ENCODE measurements around the gene PEX14.

PEX14 gene

DNA sequence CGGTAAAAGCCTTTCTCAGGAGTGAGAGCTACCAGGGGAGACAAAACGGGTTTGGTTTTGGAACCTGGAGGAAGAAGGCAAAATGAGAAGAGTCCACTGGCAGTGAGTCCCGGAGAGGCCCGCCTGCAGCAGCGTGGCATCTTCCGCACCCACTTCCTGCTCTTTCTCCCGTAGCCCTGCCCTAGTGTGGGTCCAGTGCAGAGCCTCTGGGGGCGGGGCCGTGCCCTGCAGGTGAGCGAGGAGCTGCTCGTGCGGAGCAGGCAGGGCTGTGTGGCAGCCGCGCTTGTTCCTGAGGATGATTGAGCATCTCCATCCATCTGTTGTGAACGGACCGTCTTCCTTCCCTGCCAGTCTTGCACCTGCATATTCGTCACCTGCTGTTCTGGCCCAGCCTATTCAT lies 66.5 kb downstream of the PEX14 start:
- H4K8ac ChIP-seq (ENCODE audit: low read length): no peak overlapping the region
- no peaks in the 10 kb centered on the region for H3K9me3 ChIP-seq (ENCODE audit: control insufficient read depth, low read length)
- H3K36me3 ChIP-seq (ENCODE audit: control insufficient read depth in 1 of 2, insufficient read depth in 2 of 2, low read depth in 1 of 2, low read length in 2 of 2): peaks cover 26 to 28% of the 10 kb centered on the region in 2 experiments
- DNase-seq: no peak
- H3K27me3 ChIP-seq (ENCODE audit: control insufficient read depth in 1 of 2, insufficient read depth in 1 of 2, low read length in 2 of 2): no peaks in the 10 kb centered on the region
- no peak overlapping the region for H2BK15ac ChIP-seq (ENCODE audit: low read depth, poor library complexity, severe bottlenecking)
- no peak overlapping the region for H3K4ac ChIP-seq (ENCODE audit: low read depth in 1 of 2, low read length in 2 of 2)
- H3K4me3 ChIP-seq (ENCODE audit: insufficient read depth in 1 of 2, low read depth in 1 of 2, low read length in 2 of 2): no peak overlapping the region
- 92% methylated on average over 17 of the region's 17 CpGs for WGBS
- H2BK5ac ChIP-seq (ENCODE audit: low read depth, low read length, poor library complexity, severe bottlenecking): no peak overlapping the region
- H3K4me1 ChIP-seq (ENCODE audit: control insufficient read depth, insufficient read depth, low read depth, low read length): peaks cover 1% of the 10 kb centered on the region
- no peak overlapping the region for H2AK5ac ChIP-seq (ENCODE audit: low read length, severe bottlenecking)
- H3K18ac ChIP-seq (ENCODE audit: low read depth in 1 of 2, low read length in 2 of 2): no peak overlapping the region
- H3K79me1 ChIP-seq (replicated peaks; ENCODE audit: low read length, poor library complexity, severe bottlenecking): peaks cover 29% of the 10 kb centered on the region
- no peak overlapping the region for H2AFZ ChIP-seq (ENCODE audit: low read depth, low read length)
- no peak overlapping the region for H3K27ac ChIP-seq (ENCODE audit: low read length, poor library complexity, severe bottlenecking)
- no peak overlapping the region for H3K9ac ChIP-seq (ENCODE audit: low read length)
- H3K4me2 ChIP-seq (ENCODE audit: low read length, poor library complexity, severe bottlenecking): no peak overlapping the region
- peak overlapping the region in 1 of 2 experiments; percentile 27 for H3K14ac ChIP-seq (ENCODE audit: low read length in 2 of 2)
- H4K91ac ChIP-seq (ENCODE audit: low read length): no peak overlapping the region
- H3K23ac ChIP-seq (ENCODE audit: low read length in 2 of 2): no peak overlapping the region
- H2BK12ac ChIP-seq (ENCODE audit: low read length in 2 of 2): no peak overlapping the region
- H2BK120ac ChIP-seq (ENCODE audit: low read depth, low read length): no peak overlapping the region

DNA sequence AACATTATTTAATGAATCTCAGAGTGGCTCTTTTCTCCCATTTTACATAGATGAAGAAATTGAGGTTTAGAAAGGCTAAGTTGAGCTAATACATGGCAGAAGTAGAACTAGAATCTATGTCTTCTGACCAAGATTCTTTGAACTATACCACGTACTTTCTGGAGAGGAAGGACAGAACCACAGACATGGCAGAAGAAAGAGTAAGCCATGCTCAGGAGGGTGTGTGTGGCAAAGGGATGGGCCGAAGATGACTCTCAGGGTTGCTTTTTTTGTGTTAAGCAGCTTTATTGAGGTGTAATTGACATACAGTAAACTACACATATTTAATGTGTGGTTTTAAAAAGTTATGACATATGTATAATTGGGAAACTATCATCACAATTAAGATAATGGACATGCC lies 69.5 kb downstream of the PEX14 start:
- Histone ChIP-seq H2AK5ac (ENCODE audit: low read length, severe bottlenecking) (no peak overlapping the region), H2BK120ac (ENCODE audit: low read depth, low read length) (no peak overlapping the region), H3K79me1 (replicated peaks; ENCODE audit: low read length, poor library complexity, severe bottlenecking) (peaks cover 26% of the 10 kb centered on the region), H2BK12ac (ENCODE audit: low read length in 2 of 2) (no peak overlapping the region), H3K23ac (ENCODE audit: low read length in 2 of 2) (no peak overlapping the region), H3K18ac (ENCODE audit: low read depth in 1 of 2, low read length in 2 of 2) (no peak overlapping the region), H3K14ac (ENCODE audit: low read length in 2 of 2) (no peak overlapping the region), H3K36me3 (ENCODE audit: control insufficient read depth in 1 of 2, insufficient read depth in 2 of 2, low read depth in 1 of 2, low read length in 2 of 2) (peaks cover 24 to 26% of the 10 kb centered on the region in 2 experiments), H3K27ac (ENCODE audit: low read length, poor library complexity, severe bottlenecking) (no peak overlapping the region), H2AFZ (ENCODE audit: low read depth, low read length) (no peak overlapping the region), H3K4me2 (ENCODE audit: low read length, poor library complexity, severe bottlenecking) (no peak overlapping the region), H3K27me3 (ENCODE audit: control insufficient read depth in 1 of 2, insufficient read depth in 1 of 2, low read length in 2 of 2) (no peaks in the 10 kb centered on the region), H3K4me3 (ENCODE audit: insufficient read depth in 1 of 2, low read depth in 1 of 2, low read length in 2 of 2) (no peak overlapping the region), H3K4me1 (ENCODE audit: control insufficient read depth, insufficient read depth, low read depth, low read length) (peaks cover 5% of the 10 kb centered on the region), H3K4ac (ENCODE audit: low read depth in 1 of 2, low read length in 2 of 2) (no peak overlapping the region), H3K9ac (ENCODE audit: low read length) (no peak overlapping the region), H4K8ac (ENCODE audit: low read length) (no peak overlapping the region), H4K91ac (ENCODE audit: low read length) (no peak overlapping the region), H2BK15ac (ENCODE audit: low read depth, poor library complexity, severe bottlenecking) (no peak overlapping the region), H2BK5ac (ENCODE audit: low read depth, low read length, poor library complexity, severe bottlenecking) (no peak overlapping the region), H3K9me3 (ENCODE audit: control insufficient read depth, low read length) (no peaks in the 10 kb centered on the region)
- 100% methylated on average over 1 of the region's 2 CpGs for WGBS
- DNase-seq: no peak

DNA sequence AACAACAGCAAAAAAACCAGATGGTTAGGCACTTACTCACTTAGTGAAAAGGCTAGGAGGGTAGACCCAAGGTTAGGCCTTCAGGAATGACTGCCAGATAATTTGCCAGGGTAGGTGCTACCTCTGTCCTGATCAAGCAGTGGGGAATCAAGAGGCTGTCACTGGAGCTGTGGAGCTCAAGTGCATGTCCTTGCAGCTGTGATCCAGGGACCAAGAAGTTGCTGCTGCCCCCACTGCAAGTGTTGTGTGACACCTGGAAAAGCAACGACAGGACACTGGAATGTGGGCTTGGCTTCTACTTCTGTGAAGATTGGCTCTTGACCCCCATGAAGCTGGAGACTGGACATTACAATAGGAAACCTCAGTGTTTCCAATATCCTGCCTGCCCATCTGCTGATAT lies 72.1 kb downstream of the PEX14 start:
- no peak for DNase-seq
- H2BK120ac ChIP-seq (ENCODE audit: low read depth, low read length): no peak overlapping the region
- H3K4ac ChIP-seq (ENCODE audit: low read depth in 1 of 2, low read length in 2 of 2): no peak overlapping the region
- no peak overlapping the region for H2BK15ac ChIP-seq (ENCODE audit: low read depth, poor library complexity, severe bottlenecking)
- H2AFZ ChIP-seq (ENCODE audit: low read depth, low read length): no peak overlapping the region
- H3K23ac ChIP-seq (ENCODE audit: low read length in 2 of 2): peak overlapping the region in 1 of 2 experiments; percentile 78
- no peak overlapping the region for H3K9ac ChIP-seq (ENCODE audit: low read length)
- H2BK12ac ChIP-seq (ENCODE audit: low read length in 2 of 2): no peak overlapping the region
- peaks cover 18% of the 10 kb centered on the region for H3K79me1 ChIP-seq (replicated peaks; ENCODE audit: low read length, poor library complexity, severe bottlenecking)
- no peaks in the 10 kb centered on the region for H3K9me3 ChIP-seq (ENCODE audit: control insufficient read depth, low read length)
- no peak overlapping the region for H3K27ac ChIP-seq (ENCODE audit: low read length, poor library complexity, severe bottlenecking)
- H3K4me1 ChIP-seq (ENCODE audit: control insufficient read depth, insufficient read depth, low read depth, low read length): peaks cover 5% of the 10 kb centered on the region
- no peak overlapping the region for H4K91ac ChIP-seq (ENCODE audit: low read length)
- no peak overlapping the region for H2AK5ac ChIP-seq (ENCODE audit: low read length, severe bottlenecking)
- peaks cover 16% of the 10 kb centered on the region in 2 experiments for H3K36me3 ChIP-seq (ENCODE audit: control insufficient read depth in 1 of 2, insufficient read depth in 2 of 2, low read depth in 1 of 2, low read length in 2 of 2)
- H3K4me3 ChIP-seq (ENCODE audit: insufficient read depth in 1 of 2, low read depth in 1 of 2, low read length in 2 of 2): no peak overlapping the region
- no peaks in the 10 kb centered on the region for H3K27me3 ChIP-seq (ENCODE audit: control insufficient read depth in 1 of 2, insufficient read depth in 1 of 2, low read length in 2 of 2)
- no peak overlapping the region for H4K8ac ChIP-seq (ENCODE audit: low read length)
- H3K18ac ChIP-seq (ENCODE audit: low read depth in 1 of 2, low read length in 2 of 2): no peak overlapping the region
- H3K14ac ChIP-seq (ENCODE audit: low read length in 2 of 2): no peak overlapping the region
- WGBS: 68% methylated on average over 1 of the region's 1 CpG
- no peak overlapping the region for H2BK5ac ChIP-seq (ENCODE audit: low read depth, low read length, poor library complexity, severe bottlenecking)
- no peak overlapping the region for H3K4me2 ChIP-seq (ENCODE audit: low read length, poor library complexity, severe bottlenecking)

DNA sequence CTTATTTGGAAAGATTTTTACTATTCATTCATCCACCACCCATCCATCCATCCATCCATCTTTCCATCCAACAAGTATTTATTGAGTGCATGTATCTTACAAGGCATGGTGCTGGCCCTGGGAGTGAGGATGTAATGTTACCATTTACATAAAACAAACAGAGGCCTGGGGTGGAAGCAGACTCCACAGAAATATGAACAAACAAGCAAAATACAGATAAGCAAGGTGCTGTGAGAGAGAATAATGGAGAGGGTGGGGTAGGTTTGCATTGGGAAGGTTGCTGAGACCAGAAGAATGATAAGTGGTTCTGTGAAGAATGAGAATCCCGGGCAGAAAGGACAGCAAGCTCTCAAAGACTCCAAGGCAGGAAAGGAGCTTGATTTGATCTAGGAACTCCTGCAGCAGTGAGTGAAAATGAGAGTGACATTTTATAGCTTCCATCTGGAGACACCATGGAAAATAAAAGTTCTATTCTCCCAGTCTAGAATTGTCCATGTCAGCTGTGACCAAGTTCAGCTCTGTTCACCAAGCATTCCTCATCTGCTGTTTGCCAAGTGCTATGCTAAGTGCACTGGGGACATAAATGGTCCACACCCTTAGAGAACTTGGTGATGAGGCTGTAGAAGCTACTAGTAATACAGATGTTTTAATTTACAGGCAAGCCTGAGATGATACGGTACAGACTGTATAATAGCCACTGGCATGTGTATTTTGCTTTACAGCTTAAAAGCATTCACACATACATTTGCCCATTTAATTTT lies 75.3 kb downstream of the PEX14 start:
- Histone ChIP-seq H3K18ac (ENCODE audit: low read depth in 1 of 2, low read length in 2 of 2) (no peak overlapping the region), H2BK12ac (ENCODE audit: low read length in 2 of 2) (no peak overlapping the region), H3K36me3 (ENCODE audit: control insufficient read depth in 1 of 2, insufficient read depth in 2 of 2, low read depth in 1 of 2, low read length in 2 of 2) (peaks cover 5 to 6% of the 10 kb centered on the region in 2 experiments), H3K4me3 (ENCODE audit: insufficient read depth in 1 of 2, low read depth in 1 of 2, low read length in 2 of 2) (no peak overlapping the region), H3K27me3 (ENCODE audit: control insufficient read depth in 1 of 2, insufficient read depth in 1 of 2, low read length in 2 of 2) (no peaks in the 10 kb centered on the region), H2BK5ac (ENCODE audit: low read depth, low read length, poor library complexity, severe bottlenecking) (no peak overlapping the region), H3K27ac (ENCODE audit: low read length, poor library complexity, severe bottlenecking) (no peak overlapping the region), H3K14ac (ENCODE audit: low read length in 2 of 2) (no peak overlapping the region), H2AFZ (ENCODE audit: low read depth, low read length) (no peak overlapping the region), H3K4me1 (ENCODE audit: control insufficient read depth, insufficient read depth, low read depth, low read length) (peaks cover 6% of the 10 kb centered on the region), H4K8ac (ENCODE audit: low read length) (no peak overlapping the region), H3K9me3 (ENCODE audit: control insufficient read depth, low read length) (no peaks in the 10 kb centered on the region), H3K79me1 (replicated peaks; ENCODE audit: low read length, poor library complexity, severe bottlenecking) (peaks cover 31% of the 10 kb centered on the region), H3K4me2 (ENCODE audit: low read length, poor library complexity, severe bottlenecking) (no peak overlapping the region), H2BK120ac (ENCODE audit: low read depth, low read length) (no peak overlapping the region), H3K4ac (ENCODE audit: low read depth in 1 of 2, low read length in 2 of 2) (no peak overlapping the region), H3K9ac (ENCODE audit: low read length) (no peak overlapping the region), H4K91ac (ENCODE audit: low read length) (no peak overlapping the region), H2AK5ac (ENCODE audit: low read length, severe bottlenecking) (no peak overlapping the region), H3K23ac (ENCODE audit: low read length in 2 of 2) (no peak overlapping the region), H2BK15ac (ENCODE audit: low read depth, poor library complexity, severe bottlenecking) (no peak overlapping the region)
- no peak for DNase-seq
- 91% methylated on average over 1 of the region's 2 CpGs for WGBS

All from mesenchymal stem cell (in vitro differentiated cells and primary cell).